Femur (tissue), 1 donor: ENCODE measurements around the gene GRM5.
A peak's percentile ranks its signal among the peaks of the same experiment; 100 is the strongest.

ENCODE experiments used
- DNase-seq: peaks from one replicate; pipeline ENCODE4 v3.0.0-alpha.2; 2017

GRM5 gene

DNA sequence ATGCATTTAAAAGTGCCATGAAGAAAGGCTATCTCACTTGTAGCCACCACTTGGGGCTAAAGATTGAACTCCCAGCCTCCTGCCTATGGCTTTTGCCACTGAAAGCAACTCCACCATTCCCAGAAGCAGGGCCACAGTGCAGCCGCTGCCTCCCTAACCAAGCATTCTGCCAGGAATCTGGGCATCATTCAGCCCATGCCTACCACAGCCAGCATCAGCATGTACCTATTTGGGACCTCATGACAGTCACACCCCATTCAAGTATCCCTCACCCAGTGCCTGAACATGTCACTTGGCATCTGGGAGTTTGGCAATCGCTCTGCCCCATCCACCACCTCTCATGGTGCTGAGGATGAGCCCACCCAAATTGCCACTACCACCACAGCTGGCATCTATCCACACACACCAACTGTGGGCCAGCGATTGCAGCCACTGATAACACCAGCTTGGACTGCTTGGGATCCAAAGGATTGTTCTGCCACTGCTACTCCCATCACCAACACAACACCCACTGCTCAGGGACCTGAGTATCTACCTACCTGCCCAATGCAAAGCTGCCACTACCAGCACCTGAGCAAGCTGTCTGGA is 234.4 kb downstream of the GRM5 start:
- no peak for DNase-seq

DNA sequence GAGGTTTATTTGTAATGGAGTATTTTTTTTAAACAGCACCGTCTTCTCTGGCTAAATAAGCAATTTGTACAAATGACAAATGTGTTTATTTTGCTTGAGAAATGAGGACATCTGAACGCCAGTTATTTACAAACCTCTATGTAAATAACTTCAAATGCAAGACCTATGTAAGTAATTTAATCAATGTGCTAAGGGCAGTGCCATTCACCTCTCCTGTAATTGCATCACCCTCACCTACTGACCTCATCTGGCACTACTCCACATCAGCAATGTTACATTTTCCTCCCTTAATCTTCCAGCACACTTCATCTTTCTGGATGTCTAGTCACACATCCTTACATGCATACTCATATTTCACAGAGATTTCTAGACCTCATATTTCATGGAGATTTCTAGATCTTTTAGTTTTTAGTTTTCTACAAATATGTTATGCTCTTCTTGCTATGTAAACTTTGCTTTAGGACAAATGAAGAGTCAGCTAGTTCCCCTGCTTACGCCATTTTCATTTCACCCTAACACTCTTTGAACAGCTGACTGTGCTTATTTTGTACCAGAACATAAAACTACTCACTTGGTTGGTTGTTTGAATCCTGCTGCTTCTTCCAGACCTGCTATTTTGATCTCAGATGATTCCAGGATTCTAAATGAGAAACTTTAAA is 238.6 kb downstream of the GRM5 start:
- no peak for DNase-seq

DNA sequence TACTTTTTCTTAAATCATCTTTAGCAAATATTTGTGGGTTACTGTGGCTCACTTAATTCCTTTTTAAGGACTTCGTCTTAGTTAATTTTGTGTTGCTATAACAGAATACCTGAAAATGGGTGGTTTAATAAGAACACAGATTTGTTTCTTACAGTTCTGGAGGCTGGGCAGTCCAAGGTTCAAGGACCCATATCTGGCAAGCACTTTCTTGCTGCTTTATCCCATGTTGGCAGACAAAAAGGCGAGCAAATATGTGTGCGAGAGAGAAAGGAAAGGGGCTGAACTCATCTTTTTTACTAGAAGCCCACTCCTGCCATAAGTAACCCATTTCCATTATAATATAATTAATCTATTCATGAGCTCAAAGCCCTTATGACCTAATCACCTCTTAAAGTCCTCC is 246.2 kb downstream of the GRM5 start:
- DNase-seq, result no peak

DNA sequence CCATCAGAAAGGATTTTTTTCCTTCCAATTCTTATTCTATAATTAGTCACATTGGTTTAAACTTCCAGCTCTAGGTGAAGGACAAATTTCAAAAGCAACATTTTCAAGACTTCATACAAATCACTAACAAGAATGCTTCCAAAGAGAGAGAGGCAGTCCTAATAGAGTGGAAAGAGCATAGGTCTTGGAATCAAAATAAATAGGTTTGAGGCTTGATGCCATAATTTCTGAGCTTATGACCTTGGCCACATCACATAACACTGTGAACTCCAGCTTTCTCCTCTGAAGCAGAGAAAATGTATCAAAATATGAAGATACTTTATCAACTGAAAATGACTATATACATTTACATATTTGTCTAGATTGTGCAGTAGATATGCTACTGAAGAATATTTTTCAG is 246.8 kb downstream of the GRM5 start:
- DNase-seq, result no peak

DNA sequence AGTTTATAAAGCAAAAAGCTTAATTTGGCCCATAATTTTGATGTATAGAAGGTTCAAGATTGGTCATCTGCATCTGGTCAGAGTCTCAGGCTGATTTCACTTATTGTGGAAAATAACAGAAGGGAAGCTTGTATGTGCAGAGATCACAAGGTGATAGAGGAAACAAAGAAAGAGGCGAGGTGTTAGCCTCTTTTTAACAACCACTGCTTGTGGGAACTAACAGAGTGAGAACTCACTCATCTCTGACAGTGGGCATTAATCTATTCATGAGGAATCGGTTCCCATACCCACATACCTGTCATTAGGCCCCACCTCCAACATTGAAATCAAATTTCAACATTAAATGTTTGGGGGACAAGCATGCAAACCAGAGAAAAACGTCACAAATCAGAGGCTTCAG is 250.3 kb downstream of the GRM5 start:
- no peak for DNase-seq

DNA sequence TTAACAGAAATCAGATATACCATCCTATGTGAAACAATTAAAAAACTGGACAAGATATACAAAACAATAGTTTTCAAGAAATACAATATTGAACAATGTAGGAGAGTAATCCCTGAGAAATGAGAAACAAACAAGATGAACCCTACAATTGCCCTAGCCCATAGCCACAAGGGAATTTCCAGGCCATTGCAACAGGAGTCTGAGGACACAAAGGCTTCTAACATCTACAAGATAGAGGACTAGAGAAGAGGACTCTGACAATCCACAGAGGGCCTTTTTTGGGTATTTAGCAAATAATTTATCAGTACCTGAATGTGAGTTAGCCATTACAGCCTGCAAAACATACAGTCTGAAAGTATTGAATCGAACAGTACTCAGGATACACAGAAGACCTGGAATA is 251.7 kb downstream of the GRM5 start:
- DNase-seq, result no peak

DNA sequence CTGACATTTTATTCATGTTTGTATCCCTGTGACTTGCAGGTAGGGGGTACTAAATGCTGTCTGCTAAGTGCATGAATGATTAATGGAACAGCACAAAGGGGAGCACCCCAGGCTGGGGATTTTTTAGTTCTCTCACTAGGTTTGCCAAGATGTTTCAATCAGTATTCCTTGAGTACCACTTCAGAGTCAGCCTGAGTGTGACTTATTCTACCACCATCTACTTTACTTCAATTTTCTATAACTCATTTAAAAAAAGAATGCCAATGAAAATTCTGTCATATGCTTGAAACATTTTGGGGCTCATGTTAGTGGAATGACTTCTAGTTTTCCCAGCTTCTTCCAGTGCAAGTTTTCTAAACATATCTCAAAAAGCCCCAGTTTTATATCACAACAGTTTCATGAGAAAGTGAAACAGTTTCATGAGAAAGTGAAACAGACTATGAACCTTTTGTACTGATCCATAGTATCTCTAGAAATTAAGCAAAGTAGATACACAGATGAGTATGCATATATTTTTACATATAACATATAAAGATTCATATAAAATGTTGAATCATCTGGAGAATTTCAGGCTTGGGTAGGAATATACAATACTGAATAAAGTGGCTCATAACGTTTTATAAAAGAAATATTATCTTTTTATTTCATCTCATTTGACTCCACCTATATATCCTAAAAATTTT is 252.4 kb downstream of the GRM5 start:
- DNase-seq, result no peak

DNA sequence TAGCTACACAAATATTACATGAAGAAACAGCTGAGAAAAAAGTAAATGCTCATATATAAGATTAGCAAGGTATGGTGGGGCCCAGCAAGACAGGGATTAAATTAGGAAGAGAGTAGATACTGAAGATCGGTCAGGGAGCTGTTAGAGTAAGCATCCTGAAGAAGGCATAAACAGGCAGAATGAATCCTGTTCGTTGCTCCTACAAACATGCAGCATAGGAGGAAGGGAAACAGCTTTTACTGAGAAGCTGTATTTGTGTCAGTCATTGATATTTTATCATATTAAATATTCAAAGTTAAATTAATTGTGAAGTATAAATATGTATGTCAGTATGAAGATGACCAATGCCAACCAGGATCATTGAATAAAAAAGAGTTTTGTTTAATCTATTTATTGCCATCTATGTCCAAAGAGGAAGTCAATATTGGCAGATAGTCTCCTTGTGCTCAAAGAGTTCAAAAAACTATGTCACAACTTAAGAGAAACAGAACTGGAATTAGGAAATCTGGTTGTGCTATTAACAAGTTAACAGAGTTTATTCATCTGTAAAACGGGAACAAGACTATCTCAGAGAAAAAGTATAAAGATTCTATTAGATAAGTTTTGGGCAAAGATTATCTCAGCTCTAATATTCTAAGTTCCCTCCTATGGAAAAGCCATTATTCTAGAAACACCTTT is 255.2 kb downstream of the GRM5 start:
- no peak for DNase-seq

DNA sequence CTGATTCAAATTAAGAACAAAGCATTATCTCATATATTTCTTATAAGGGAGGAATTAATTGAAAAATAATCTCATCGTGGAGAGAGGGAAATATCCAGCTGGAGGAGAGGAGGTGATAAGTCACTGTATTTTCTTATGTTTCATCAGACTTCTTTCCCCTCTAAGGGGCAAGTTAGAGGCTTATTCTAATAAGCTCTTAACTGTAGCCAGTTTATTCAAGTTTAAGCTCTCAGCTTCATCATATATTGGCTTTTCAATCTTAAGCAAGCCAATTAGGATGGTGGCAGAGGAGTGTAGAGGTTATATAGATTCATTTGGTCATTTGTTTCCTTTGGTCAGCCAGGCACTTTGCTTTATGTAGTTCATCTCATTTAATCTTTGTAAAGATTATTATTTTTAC is 256.7 kb downstream of the GRM5 start:
- DNase-seq, result no peak

DNA sequence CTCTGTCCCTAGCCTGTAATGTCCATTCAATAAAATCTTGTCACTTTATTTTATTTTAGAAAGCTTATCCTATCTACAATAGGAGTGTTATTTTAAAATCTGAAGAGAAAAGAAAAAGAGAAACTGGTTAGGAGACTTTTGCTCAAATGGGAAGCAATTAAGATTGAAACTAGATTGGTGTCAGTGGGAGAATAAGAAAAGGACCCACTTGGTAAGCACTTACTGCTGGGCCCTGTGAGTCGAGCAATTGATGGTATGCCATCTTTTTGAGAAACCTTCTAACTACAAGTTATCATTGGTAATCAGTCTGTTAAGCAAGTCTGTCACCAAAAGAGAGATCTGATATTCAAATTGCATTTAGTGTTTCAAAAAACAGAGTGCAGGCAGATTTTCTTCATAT is 258.4 kb downstream of the GRM5 start:
- no peak for DNase-seq

DNA sequence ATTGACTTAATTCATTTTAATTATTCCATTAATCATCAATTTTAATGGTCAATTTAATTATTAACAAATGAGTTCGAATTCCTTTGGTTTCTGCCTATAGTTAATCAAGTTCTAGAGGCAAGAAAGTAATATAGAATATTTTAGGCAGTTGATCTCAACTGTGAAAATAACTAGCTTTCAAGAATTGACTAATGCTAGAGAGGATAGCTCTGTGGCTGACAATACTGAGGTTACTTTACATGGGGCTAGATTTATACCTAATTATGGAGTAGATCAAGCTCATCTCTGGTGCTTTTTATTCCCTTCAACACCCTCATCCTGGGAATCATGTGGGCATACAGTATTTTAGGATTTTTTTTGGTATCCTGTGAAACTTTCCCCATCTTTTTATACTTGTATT is 259.4 kb downstream of the GRM5 start:
- no peak for DNase-seq

DNA sequence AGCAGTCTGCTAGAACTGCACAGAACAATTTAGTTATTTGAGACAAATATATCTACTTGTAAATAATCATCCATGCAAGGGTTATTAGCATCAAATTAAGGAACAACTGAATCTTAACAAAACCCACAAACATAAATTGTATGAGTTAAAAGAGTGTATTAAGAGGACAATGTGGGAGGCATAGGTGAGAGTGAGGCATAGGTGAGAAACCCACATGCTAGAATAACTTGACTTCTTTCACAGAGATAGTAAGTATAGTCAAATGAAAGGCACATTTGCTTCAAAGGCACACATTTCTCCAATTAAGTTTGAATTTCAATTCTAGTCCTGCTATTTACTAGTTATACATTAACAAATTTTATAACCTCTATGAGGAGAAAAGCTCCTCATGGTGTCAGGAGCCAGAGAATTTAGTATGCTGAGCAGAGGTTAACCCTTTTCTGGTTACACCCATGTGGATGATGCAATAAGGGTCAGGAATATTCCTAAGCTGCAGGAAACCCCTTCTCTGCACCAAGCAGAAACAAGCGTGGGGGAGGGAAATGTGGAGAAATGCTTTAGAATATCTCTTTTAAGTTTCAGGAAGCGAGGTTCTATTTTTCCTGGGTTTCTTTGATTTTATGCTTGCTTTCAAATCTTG is 264.2 kb downstream of the GRM5 start:
- no peak for DNase-seq

DNA sequence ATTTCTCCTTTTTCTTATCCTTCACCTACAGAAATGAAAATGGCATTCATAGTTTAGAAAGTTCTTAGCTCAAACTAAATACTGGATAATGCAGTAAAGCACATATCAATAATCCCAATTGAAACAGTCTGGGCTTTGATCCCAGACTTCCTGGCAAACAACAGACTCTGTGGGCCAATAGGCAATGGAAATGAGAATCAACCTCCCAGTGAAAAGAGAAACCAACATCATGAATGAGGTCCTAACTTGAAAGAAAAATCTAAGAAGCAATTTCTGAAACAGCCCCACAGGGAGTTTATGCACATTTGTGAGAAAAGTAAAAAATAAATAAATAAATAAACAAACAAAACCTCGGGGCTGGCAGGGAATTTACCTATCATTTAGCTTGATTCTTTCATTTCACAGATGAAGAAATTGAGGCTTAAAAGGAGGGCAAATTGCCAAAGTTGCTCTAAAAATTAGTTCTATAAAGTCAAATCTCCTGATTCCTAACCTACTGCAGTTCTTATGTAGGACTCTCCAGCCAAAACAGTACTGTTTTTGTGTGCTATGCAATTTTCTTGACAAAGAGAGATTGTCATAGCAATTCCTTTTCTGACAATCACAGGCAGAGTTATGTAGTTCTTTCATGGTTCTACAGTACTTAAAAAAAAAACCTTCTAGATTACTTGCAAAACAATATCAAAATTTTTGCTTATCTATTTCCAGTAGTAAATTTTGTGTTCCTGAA is 265.8 kb downstream of the GRM5 start:
- peak; percentile 61 for DNase-seq

DNA sequence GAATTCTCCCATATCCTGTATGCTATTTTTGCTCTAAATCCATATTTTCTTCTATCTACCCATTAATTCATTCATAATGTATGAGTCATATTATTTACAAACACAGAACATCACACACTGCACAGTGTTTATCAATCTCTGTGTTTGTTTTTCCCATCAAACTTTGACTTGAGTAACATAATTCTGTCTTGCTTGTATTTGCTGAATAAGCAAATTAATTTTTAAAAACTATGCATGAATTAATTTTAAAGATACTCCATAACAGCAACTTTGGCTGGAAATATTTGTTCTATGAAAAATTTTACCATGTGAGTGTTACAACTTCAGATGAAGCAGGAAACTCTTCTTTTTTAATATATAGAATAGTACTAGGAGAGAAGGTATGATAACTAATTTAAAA is 275.6 kb downstream of the GRM5 start:
- no peak for DNase-seq

DNA sequence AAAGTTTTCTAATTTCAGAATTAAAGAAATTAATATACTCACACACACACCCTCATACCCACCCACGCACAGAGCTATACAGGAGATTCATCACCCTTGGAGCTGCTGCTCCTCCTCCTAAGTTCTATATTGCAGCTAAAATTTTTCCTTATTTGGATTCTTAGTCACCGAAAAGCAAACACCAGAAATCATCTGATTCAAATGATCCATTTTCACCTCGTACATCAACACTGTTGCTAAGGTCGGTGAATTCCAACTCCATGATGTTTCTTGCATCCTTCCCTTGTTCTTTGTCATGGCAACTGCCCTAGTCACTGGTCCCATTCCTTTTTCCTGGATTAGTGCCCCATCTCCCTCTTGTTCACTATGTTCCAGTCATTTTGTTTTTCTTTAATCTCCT is 286.2 kb downstream of the GRM5 start:
- no peak for DNase-seq

DNA sequence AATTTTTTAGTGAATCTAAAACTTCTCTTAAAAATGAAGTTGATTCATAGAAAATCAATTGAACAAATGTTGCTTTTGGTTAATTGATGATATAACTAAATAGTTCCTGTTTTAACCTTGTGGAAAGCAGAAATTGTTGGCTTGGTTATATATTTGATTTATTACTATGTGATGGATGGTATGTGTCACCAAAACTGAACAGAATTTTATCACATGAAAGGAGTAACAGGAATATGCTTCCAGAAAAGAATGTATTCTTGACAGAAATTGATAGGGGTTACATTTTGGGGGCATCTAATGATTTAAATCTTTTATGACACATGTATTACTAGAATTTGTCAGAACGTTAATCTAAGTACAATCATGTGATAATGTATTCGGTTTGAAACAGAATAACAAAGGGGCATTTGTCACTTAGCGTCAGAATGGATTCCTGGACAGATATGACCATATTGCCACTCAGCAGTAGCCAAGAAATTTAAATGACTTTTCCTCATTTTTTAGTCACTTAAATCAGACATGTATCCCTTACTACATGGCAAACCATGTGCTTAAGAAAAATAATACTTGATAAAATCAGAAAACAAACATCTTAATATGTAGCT is 295.2 kb downstream of the GRM5 start:
- DNase-seq, result no peak

DNA sequence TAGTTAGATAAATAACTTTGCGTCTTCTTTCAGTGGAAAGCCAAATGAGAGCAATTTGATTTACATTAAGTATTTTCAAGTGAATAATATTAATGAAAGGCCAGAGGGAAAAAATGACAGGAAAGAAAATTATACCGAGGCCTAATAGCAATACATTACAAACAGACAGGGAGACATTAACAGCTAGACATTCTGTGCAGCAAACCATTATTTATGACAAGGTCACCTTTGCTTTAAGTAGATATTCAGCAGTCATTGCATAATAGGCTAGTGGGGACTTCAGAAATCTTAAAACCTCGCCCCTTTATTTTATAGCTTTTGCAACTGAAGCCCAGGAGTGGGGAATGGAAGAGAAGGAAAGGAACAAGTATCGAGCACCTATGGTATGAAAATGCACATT is 321.6 kb downstream of the GRM5 start:
- no peak for DNase-seq

DNA sequence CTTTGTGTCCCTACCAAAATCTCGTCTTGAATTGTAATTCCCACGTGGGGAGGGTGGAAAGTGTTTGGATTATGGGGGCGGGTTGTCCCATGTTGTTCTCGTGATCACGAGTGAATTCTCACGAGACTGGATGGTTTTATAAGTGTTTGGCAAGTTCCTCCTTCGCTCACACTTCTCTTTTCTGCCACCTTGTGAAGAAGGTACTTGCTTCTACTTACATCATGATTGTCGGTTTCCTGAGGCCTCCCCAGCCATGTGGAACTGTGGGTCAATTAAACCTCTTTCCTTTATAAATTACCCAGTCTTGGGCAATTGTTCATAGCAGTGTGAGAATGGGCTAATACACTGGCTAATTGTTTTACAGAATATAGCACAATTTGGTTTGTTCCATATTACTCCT is 326.3 kb downstream of the GRM5 start:
- DNase-seq, result no peak

DNA sequence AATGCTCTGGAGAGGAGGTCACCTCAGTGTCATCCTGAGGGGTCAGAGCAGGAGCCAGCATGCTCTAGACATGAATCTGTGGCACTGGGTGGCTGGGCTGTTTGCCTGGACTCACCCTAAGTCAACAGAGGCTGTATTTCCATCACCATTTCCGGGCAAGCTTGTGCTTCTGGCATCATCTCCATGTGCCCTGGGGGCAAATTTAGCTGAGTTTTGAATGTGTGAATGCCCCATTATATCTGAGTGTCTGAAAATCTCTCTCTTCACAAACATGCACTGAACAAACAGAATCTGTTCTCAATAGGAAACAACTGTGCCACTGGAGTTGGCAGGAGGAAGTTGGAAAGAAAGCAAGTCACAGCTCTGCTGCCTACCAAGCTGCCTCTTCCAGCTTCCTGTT is 356.2 kb downstream of the GRM5 start:
- no peak for DNase-seq

DNA sequence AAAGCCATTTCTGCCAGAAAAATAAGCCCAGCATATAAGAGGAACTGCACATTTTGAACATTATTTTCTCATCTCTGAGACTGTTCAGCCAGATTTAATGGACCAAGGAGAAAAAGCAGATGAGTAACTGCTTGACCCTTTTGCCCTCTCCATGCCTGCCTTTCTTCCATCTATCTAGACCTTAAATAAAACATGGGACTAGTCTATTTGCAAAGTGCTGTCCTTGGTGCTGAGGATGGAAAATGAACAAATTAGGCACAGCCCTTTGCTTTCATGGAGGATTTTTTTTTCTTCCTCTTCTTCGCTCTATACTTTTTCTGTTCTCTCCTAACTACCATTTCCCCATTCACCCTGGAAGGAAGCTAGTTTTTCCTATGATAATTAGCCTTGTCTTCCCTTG is 361.3 kb downstream of the GRM5 start:
- no peak for DNase-seq

DNA sequence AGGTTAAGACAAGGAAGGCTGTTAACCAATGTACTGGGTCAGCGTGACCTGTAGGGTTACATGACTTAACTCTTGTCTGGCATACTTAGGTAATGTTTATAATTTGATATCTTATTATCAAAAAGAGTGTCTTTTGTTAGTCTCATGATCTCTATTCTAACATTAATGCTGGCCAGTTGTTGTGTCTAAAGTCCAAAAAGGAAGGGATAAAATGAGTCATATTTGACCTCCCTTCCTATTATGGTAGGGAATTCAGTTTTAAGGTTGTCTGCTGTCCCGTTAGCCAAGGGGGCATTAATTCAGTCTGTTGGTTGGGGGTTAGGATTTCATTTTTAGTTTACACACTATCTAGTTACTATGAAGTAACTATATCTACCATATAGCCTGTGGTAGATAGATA is 364.0 kb downstream of the GRM5 start:
- no peak for DNase-seq

DNA sequence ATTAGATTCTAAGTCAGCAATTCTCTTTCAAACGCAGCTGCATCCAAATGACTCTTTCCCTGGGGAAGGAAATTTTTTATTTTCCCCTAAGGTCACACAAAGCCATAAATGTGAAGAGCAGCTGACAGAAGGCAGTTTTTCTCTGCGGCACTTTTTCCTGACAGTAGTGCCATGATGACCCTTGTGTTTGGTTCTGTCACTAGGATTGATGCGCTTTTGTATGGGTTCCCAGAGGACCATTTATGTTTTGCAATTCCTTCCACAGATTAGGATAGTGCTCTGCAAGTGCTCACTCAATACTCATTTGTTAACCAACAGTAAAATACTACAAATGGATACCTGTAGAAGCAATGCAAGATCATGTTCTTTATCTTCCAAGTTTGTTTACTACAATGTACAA is 368.6 kb downstream of the GRM5 start:
- DNase-seq, result no peak
